K562 (cell line): ENCODE results near the gene PHKA1. TPM values are rescaled to one million over a fixed set of nuclear protein-coding genes. Genes with fewer than 3 reads are reported as not detected.

Source experiments
- ATAC-seq: fragments of 200-7000 bp; cut with Tn5 transposase; 3 replicates; pipeline ENCODE4 v1.9.1; 2020; ENCODE audit warnings: moderate library complexity
- BruUV-seq: library from RNA; stranded (reverse); fragments of 400-500 nt; replicated peaks from 2 replicates; lab custom pipeline; 2021; lab: Mats Ljungman, UMichigan
- CTCF ChIA-PET: fragments of 300-600 bp; formaldehyde crosslinking; extraction: SDS; loops from one replicate; lab custom pipeline; 2021; ENCODE audit warnings: low intra/inter-chr PET ratio; lab: Yijun Ruan, JAX
- POLR2A ChIA-PET: fragments of 300-600, 350-650 bp; sonication (Branson Sonifier 250); formaldehyde crosslinking; extraction: SDS; loops from one replicate; lab custom pipeline; 2021; ENCODE audit warnings: antibody characterized with exemption, inconsistent platforms; lab: Yijun Ruan, JAX
- DNase-seq, 4 experiments: peaks; one replicate each; pipeline versions ENCODE4 v3.0.0 to v3.0.0-alpha.2; 2011 to 2018; ENCODE audit warnings: low spot score in 3 of 4, mixed read lengths in 3 of 4; ENCODE audit errors: extremely low read depth in 1 of 4
- FAIRE-seq: peaks from 2 replicates; lab custom pipeline; 2011; peaks lifted over from hg19 to GRCh38; lab: Jason Lieb, UNC
- H2AFZ ChIP-seq: 2 replicates; pipeline ENCODE4 v1.6.0; 2011; ENCODE audit warnings: low read depth, low read length, control low read depth, inconsistent platforms
- H3K27ac ChIP-seq: fragments of 200-600 bp; 3 replicates; pipeline ENCODE4 v1.8.0; 2011; ENCODE audit warnings: low read depth, mild to moderate bottlenecking, control low read depth, inconsistent platforms, low read length, moderate library complexity, mixed read lengths; ENCODE audit errors: extremely low read depth
- H3K27me3 ChIP-seq, 2 experiments: fragments of 300-600 bp in 1 of 2; 2 replicates in 1 of 2; 3 replicates in 1 of 2; pipeline versions ENCODE4 v1.6.0 to v1.8.0; 2011; ENCODE audit warnings: inconsistent platforms in 2 of 2, low read length in 2 of 2, mild to moderate bottlenecking in 1 of 2, mixed read lengths in 1 of 2, moderate library complexity in 1 of 2; ENCODE audit not compliant: control insufficient read depth in 2 of 2, insufficient read depth in 2 of 2
- H3K36me3 ChIP-seq: fragments of 300-600 bp; 3 replicates; pipeline ENCODE4 v1.8.0; 2011; ENCODE audit warnings: mild to moderate bottlenecking, low read length, inconsistent platforms; ENCODE audit not compliant: control insufficient read depth, insufficient read depth
- H3K4me1 ChIP-seq, 2 experiments: fragments of 200-600 bp in 1 of 2; replicated peaks in 1 of 2; 2 replicates in 1 of 2; 3 replicates in 1 of 2; pipeline versions ENCODE4 v1.5.1 to v1.8.0; 2011; ENCODE audit warnings: inconsistent platforms in 2 of 2, low read length in 2 of 2, mild to moderate bottlenecking in 1 of 2, mixed read lengths in 1 of 2, moderate library complexity in 1 of 2; ENCODE audit not compliant: control insufficient read depth in 2 of 2, insufficient read depth in 2 of 2
- H3K4me2 ChIP-seq: 2 replicates; pipeline ENCODE4 v1.6.1; 2011; ENCODE audit warnings: low read length, control low read depth, inconsistent platforms, mixed read lengths; ENCODE audit not compliant: insufficient read depth
- H3K4me3 ChIP-seq: fragments of 200-600 bp; sonication (generic), shearing (Covaris generic); 2 replicates; pipeline ENCODE4 v1.5.1; 2016; ENCODE audit warnings: control low read depth, inconsistent platforms
- H3K79me2 ChIP-seq: fragments of 200-600 bp; 3 replicates; pipeline ENCODE4 v1.8.0; 2011; ENCODE audit warnings: low read length, inconsistent platforms; ENCODE audit not compliant: control insufficient read depth, insufficient read depth
- H3K9ac ChIP-seq, 2 experiments: 2 replicates each; pipeline versions ENCODE4 v1.6.0 to v1.6.1; 2011; ENCODE audit warnings: low read depth in 2 of 2, low read length in 2 of 2, control low read depth in 1 of 2, inconsistent platforms in 1 of 2, mild to moderate bottlenecking in 1 of 2, mixed read lengths in 1 of 2; ENCODE audit not compliant: insufficient read depth in 1 of 2
- H3K9me1 ChIP-seq: one replicate; pipeline ENCODE4 v1.6.0; 2011; ENCODE audit warnings: inconsistent platforms, mild to moderate bottlenecking, low read length, moderate library complexity; ENCODE audit not compliant: control insufficient read depth, insufficient read depth
- H3K9me3 ChIP-seq: replicated peaks from 2 replicates; pipeline ENCODE4 v1.5.1; 2011; ENCODE audit warnings: low read depth, low read length, inconsistent platforms; ENCODE audit not compliant: control insufficient read depth, insufficient read depth
- H4K20me1 ChIP-seq: replicated peaks from 2 replicates; pipeline ENCODE4 v1.6.1; 2011; ENCODE audit warnings: low read length, inconsistent platforms, mixed read lengths; ENCODE audit not compliant: control insufficient read depth, insufficient read depth
- BACH1 ChIP-seq: fragments of 200-800 bp; sonication (Bioruptor generic); IDR thresholded peaks from 2 replicates; pipeline ENCODE4 v1.6.1; 2016; ENCODE audit warnings: missing genetic modification characterization, missing compliant biosample characterization
- ESRRB ChIP-seq: fragments of 250-450 bp; sonication (Bioruptor Pico); IDR thresholded peaks from 2 replicates; pipeline ENCODE4 v1.5.0; 2020; ENCODE audit warnings: mild to moderate bottlenecking, moderate library complexity, borderline replicate concordance
- HNRNPLL ChIP-seq: fragments of 200-400 bp; formaldehyde crosslinking; IDR thresholded peaks from 2 replicates; pipeline ENCODE4 v1.6.1; 2017; ENCODE audit warnings: low read length, low read depth, mild to moderate bottlenecking; ENCODE audit not compliant: poor library complexity, severe bottlenecking
- JUND ChIP-seq, 2 experiments: IDR thresholded peaks; 2 replicates in 1 of 2; 3 replicates in 1 of 2; pipeline ENCODE4 v1.6.1; 2011; ENCODE audit warnings: borderline replicate concordance in 2 of 2, low read depth in 2 of 2, low read length in 2 of 2, improper control_type of control experiment in 1 of 2, missing biosample characterization in 1 of 2, missing genetic modification characterization in 1 of 2, missing genetic modification reagents in 1 of 2
- KLF16 ChIP-seq: IDR thresholded peaks from 2 replicates; pipeline ENCODE4 v1.6.1; 2016; ENCODE audit warnings: antibody characterized with exemption
- POLR2B ChIP-seq: fragments of 450-650 bp; IDR thresholded peaks from 2 replicates; pipeline ENCODE4 v1.6.1; 2018; ENCODE audit warnings: low read depth; ENCODE audit not compliant: partially characterized antibody
- POLR2H ChIP-seq: IDR thresholded peaks from 2 replicates; pipeline ENCODE4 v1.6.1; 2016; ENCODE audit warnings: missing genetic modification characterization, low read depth, mild to moderate bottlenecking, control low read depth, missing compliant biosample characterization, moderate library complexity
- PURB ChIP-seq: sonication (generic); formaldehyde crosslinking; IDR thresholded peaks from 2 replicates; pipeline ENCODE4 v1.9.0; 2021; ENCODE audit warnings: low read depth, mild to moderate bottlenecking, missing genetic modification reagents
- SRF ChIP-seq, 2 experiments: fragments of 250-450, 450-650 bp in 1 of 2; sonication (Bioruptor Pico) in 1 of 2; sonication (generic) in 1 of 2; formaldehyde crosslinking; IDR thresholded peaks; 2 replicates each; pipeline versions ENCODE4 v1.5.0 to v1.5.1; 2020 to 2022; ENCODE audit warnings: mild to moderate bottlenecking in 1 of 2, missing genetic modification reagents in 1 of 2
- SRSF3 ChIP-seq: fragments of 200-400 bp; formaldehyde crosslinking; IDR thresholded peaks from 2 replicates; pipeline ENCODE4 v1.6.1; 2016; ENCODE audit warnings: mild to moderate bottlenecking, low read length, moderate library complexity; ENCODE audit not compliant: insufficient read depth
- ZBTB1 ChIP-seq: sonication (generic); formaldehyde crosslinking; IDR thresholded peaks from 2 replicates; pipeline ENCODE4 v1.8.1; 2023; ENCODE audit warnings: missing genetic modification reagents, low read depth, mild to moderate bottlenecking, borderline replicate concordance
- WGBS: fragments of 100-300 bp; shearing (Covaris generic); methylation state at CpG from one replicate; pipeline ENCODE4 v1.1.6; 2016; ENCODE audit warnings: low coverage, mixed read lengths; ENCODE audit not compliant: insufficient coverage; ENCODE audit errors: missing lambda C conversion rate; 5-methylcytosine and 5-hydroxymethylcytosine counted together
- in situ Hi-C: fragments of 300-500 bp; cut with MboI; formaldehyde crosslinking; loops from 4 replicates; pipeline ENCODE4 v1.15.0; 2018; ENCODE audit warnings: inconsistent platforms, mixed read lengths
- intact Hi-C: fragments of 100-400 bp; cut with micrococcal nuclease; formaldehyde crosslinking; loops from 2 replicates; pipeline ENCODE4 v1.14.2; 2022
- polyA plus RNA-seq, 8 experiments: library from polyadenylated mRNA; depleted of rRNA in 4 of 8; stranded (reverse) in 5 of 8; unstranded in 3 of 8; fragments of >200 nt; fragmentation: Nextera tagmentation in 2 of 8; fragmentation: Illumina TruSeq in 1 of 8; extraction: Ambion mirVana in 2 of 8; extraction: Trizol in 1 of 8; gene quantifications; 2 replicates each; pipeline versions ENCODE4 v1.2.1 to v1.2.3, GENCODE V29; 2011 to 2014; ENCODE audit warnings: inconsistent platforms in 1 of 8, missing spikeins in 1 of 8
- total RNA-seq, 7 experiments: library from RNA; depleted of rRNA in 6 of 7; stranded (reverse); fragments of >200 nt in 6 of 7; fragmentation: Illumina TruSeq in 2 of 7; extraction: Trizol in 2 of 7; gene quantifications; 2 replicates each; pipeline versions ENCODE4 v1.2.1 to v1.2.3, GENCODE V29; 2011 to 2021; ENCODE audit warnings: low replicate concordance in 1 of 7
- TF ChIP-seq, protein P1 (sequence below): IDR thresholded peaks from 2 replicates; pipeline ENCODE4 v1.6.1; 2011; ENCODE audit not compliant: insufficient read length; ENCODE audit errors: extremely low read depth
- TF ChIP-seq, protein P2 (sequence below): sonication (generic); formaldehyde crosslinking; IDR thresholded peaks from 2 replicates; pipeline ENCODE4 v1.8.0; 2023; ENCODE audit warnings: mild to moderate bottlenecking, missing genetic modification reagents

Gene PHKA1
- total and polyA plus RNA-seq, 9 of the 15 experiments (the other 6 are each of a cell fraction or from before 2014, with no cell fraction given) = 2.4 to 9.6 (median 5.8) TPM

DNA sequence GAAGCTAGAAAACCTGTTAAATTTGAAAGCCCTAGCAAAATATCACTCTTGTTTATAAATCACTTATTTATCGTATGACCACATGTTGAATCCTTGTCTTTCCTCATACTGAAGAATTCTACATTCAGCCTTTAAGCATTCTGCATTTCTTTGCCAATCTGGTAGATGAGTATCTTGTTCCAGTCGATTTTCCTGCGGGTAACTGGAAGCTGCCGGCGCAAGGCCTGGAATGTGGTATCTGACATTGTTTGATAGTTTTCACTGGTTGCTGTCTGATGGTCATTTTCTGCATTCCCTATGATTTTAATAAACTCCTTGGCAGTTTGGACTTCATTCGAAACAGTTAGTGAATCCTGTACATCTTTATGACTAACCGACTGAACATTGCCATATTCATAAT is 13.7 kb upstream of the PHKA1 start (continued):
- TF ChIP-seq ZBTB1 = no peak
- no peak for TF ChIP-seq PURB (CRISPR knock-in tag)
- TF ChIP-seq HNRNPLL = no peak
- no peak for TF ChIP-seq JUND (IDR thresholded peaks at IDR 0.05; ENCODE audit: borderline replicate concordance, low read depth, low read length)
- no peak for TF ChIP-seq JUND (tag; IDR thresholded peaks at IDR 0.05; ENCODE audit: borderline replicate concordance, low read depth, low read length)
- TF ChIP-seq, protein P1, sequence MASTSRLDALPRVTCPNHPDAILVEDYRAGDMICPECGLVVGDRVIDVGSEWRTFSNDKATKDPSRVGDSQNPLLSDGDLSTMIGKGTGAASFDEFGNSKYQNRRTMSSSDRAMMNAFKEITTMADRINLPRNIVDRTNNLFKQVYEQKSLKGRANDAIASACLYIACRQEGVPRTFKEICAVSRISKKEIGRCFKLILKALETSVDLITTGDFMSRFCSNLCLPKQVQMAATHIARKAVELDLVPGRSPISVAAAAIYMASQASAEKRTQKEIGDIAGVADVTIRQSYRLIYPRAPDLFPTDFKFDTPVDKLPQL = no peak
- TF ChIP-seq POLR2B = no peak
- TF ChIP-seq, protein P2, sequence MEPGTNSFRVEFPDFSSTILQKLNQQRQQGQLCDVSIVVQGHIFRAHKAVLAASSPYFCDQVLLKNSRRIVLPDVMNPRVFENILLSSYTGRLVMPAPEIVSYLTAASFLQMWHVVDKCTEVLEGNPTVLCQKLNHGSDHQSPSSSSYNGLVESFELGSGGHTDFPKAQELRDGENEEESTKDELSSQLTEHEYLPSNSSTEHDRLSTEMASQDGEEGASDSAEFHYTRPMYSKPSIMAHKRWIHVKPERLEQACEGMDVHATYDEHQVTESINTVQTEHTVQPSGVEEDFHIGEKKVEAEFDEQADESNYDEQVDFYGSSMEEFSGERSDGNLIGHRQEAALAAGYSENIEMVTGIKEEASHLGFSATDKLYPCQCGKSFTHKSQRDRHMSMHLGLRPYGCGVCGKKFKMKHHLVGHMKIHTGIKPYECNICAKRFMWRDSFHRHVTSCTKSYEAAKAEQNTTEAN (CRISPR knock-in tag) = no peak
- no peak for TF ChIP-seq KLF16
- TF ChIP-seq ESRRB (CRISPR knock-in tag) = no peak

DNA sequence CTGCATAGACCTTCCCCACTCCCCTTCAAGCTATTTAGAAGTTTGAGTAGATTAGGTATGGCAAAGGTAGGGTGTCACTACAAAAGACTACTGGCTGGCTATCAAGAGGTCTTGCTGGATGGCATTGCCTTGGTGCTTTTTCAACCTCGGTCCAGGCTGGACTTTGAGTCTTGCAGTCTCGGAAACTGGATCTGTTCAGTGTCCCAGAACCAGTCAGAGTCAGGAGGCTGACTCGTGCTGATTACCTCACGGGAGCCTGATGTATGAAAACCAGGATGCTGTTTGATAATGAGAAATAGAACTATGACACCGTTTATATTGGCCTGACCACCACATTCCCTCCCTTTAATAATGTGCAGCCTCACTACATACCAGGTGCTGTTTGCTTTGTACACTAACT is 2.7 kb upstream of the PHKA1 start:
- Histone ChIP-seq H3K27me3 (no peaks in the 10 kb centered on the region), H2AFZ (no peak overlapping the region), H3K9me1 (no peaks in the 10 kb centered on the region), H3K79me2 (peaks cover 5% of the 10 kb centered on the region; the same call in 2 of the 3 replicates), H3K4me2 (no peak overlapping the region), H3K9ac (no peak overlapping the region), H3K9me3 (no peaks in the 10 kb centered on the region), H3K4me3 (no peak overlapping the region), H4K20me1 (no peaks in the 10 kb centered on the region), H3K27ac (no peak overlapping the region), H3K4me1 (peaks cover 0 to 6% of the 10 kb centered on the region in 2 experiments; a peak in 4 of 5 replicates), H3K36me3 (no peaks in the 10 kb centered on the region)
- POLR2A ChIA-PET = no interaction called here
- intact Hi-C loops = no loop called here
- no peak for FAIRE-seq
- BruUV-seq = no TSS peak
- CTCF ChIA-PET = no interaction called here
- 26% methylated on average over 4 of the region's 5 CpGs for WGBS
- ATAC-seq = no peak
- in situ Hi-C loops = no loop called here
- no peak for TF ChIP-seq POLR2H (tag)
- no peak for TF ChIP-seq BACH1
- no peak for TF ChIP-seq SRF (CRISPR knock-in tag; IDR thresholded peaks at IDR 0.05)
- TF ChIP-seq SRSF3 = no peak
- DNase-seq = no peak
